GM21528 (cell line): ENCODE results near the gene ABRAXAS1.

Experiments used
- ATAC-seq: cut with Tn5 transposase; IDR thresholded peaks from one replicate; pipeline ENCODE4 v1.9.1; 2021; ENCODE audit warnings: mild to moderate bottlenecking, moderate library complexity; ENCODE audit not compliant: unreplicated experiment, low FRiP score

ABRAXAS1 gene

GRCh38 chr4:83455281-83456183 is 29.4 kb downstream of the ABRAXAS1 start, which contains the start of the genes HELQ and MRPS18C:
HELQ (minus strand) TSS chr4:83455823; CDS start chr4:83455693, 130 bp downstream.
MRPS18C (plus strand) TSS chr4:83456058; CDS start chr4:83456078, 20 bp downstream.
- peak; percentile 95 for ATAC-seq

- ATAC-seq = no peak
These were observed 30.2 kb downstream of the ABRAXAS1 start for GRCh38 chr4:83454686-83455085.

- no peak for ATAC-seq
These were observed 35.9 kb downstream of the ABRAXAS1 start for GRCh38 chr4:83449009-83449408.

GRCh38 chr4:83440899-83441298 is 44.0 kb downstream of the ABRAXAS1 start:
- no peak for ATAC-seq

- no peak for ATAC-seq
These were observed 44.6 kb downstream of the ABRAXAS1 start for GRCh38 chr4:83440148-83440814.

GRCh38 chr4:83438719-83439118 is 46.2 kb downstream of the ABRAXAS1 start:
- no peak for ATAC-seq

GRCh38 chr4:83436680-83437079 is 48.2 kb downstream of the ABRAXAS1 start:
- ATAC-seq = no peak

GRCh38 chr4:83431200-83431599 is 53.7 kb downstream of the ABRAXAS1 start:
- no peak for ATAC-seq

- ATAC-seq = no peak
These were observed 66.7 kb downstream of the ABRAXAS1 start for GRCh38 chr4:83418211-83418610.

GRCh38 chr4:83417566-83417965 is 67.3 kb downstream of the ABRAXAS1 start:
- ATAC-seq = no peak

GRCh38 chr4:83413676-83414075 is 71.2 kb downstream of the ABRAXAS1 start:
- ATAC-seq = no peak
